ENCODE measurements around the gene CYTH3. TPM values are rescaled to one million over a fixed set of nuclear protein-coding genes. Genes with fewer than 3 reads are reported as not detected.

CYTH3 gene, protein sequence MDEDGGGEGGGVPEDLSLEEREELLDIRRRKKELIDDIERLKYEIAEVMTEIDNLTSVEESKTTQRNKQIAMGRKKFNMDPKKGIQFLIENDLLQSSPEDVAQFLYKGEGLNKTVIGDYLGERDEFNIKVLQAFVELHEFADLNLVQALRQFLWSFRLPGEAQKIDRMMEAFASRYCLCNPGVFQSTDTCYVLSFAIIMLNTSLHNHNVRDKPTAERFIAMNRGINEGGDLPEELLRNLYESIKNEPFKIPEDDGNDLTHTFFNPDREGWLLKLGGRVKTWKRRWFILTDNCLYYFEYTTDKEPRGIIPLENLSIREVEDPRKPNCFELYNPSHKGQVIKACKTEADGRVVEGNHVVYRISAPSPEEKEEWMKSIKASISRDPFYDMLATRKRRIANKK
- total RNA-seq (2022) (47.2 and 73.4 TPM in 2 replicates), Bru-seq, nascent RNA (percentile 85 among the genes with signal in this experiment), BruChase-seq, experiment 1, labeled RNA remaining after a 6-hour chase (percentile 91 among the genes with signal in this experiment), BruChase-seq, experiment 2, labeled RNA remaining after a 2-hour chase (percentile 91 among the genes with signal in this experiment)
- long read RNA-seq, full-length matches to known transcripts: 23 of 38 reads
- long read RNA-seq, partial matches to known transcripts: 4 of 38 reads
- long read RNA-seq, other reads (novel, unspliced or antisense): 11 of 38 reads

- BruUV-seq (replicated peaks): no TSS peak
- peaks cover 33% of the 10 kb centered on the region for H3K36me3 Mint-ChIP-seq (ENCODE audit: insufficient read depth, unreplicated experiment)
- CTCF ChIA-PET: interaction anchor here (1.4 to 1.8 kb wide), 2 partner anchors 9 to 10 kb away, joined by 5 to 12 read pairs; no protein-coding TSS in a partner anchor
- DNase-seq: peak; percentile 97
- peaks cover 70% of the 10 kb centered on the region for H3K4me1 Mint-ChIP-seq (ENCODE audit: low read depth, unreplicated experiment)
- peak within 1 kb of the TSS; percentile 89 for H3K27ac Mint-ChIP-seq (ENCODE audit: unreplicated experiment)
- no peaks in the 10 kb centered on the region for H3K27me3 Mint-ChIP-seq (ENCODE audit: unreplicated experiment)
- no peak for TF ChIP-seq CTCF (IDR thresholded peaks at IDR 0.05; ENCODE audit: unreplicated experiment)
- intact Hi-C loops (cut with micrococcal nuclease; ENCODE audit: unreplicated experiment): loop anchor here (5.0 kb wide), 3 partner anchors 35 to 110 kb away; no protein-coding TSS in a partner anchor
- H3K4me3 Mint-ChIP-seq (ENCODE audit: low read depth, unreplicated experiment): peak within 1 kb of the TSS; percentile 99
- H3K9me3 Mint-ChIP-seq (ENCODE audit: low read depth, unreplicated experiment): no peaks in the 10 kb centered on the region
Observed at GRCh38 chr7:6272481-6273323, at the start of gene CYTH3. CYTH3 (minus strand) TSS chr7:6272624; CDS start chr7:6272507, 117 bp downstream.

GRCh38 chr7:6320791-6321190 is 48.4 kb upstream of the CYTH3 start:
- no peak overlapping the region for H3K4me3 Mint-ChIP-seq (ENCODE audit: low read depth, unreplicated experiment)
- BruUV-seq (replicated peaks): no TSS peak
- CTCF ChIA-PET: interaction anchor here (0.7 kb wide), 1 partner anchor 227 kb away, joined by 3 read pairs; no protein-coding TSS in a partner anchor
- no peaks in the 10 kb centered on the region for H3K36me3 Mint-ChIP-seq (ENCODE audit: insufficient read depth, unreplicated experiment)
- peaks cover 8% of the 10 kb centered on the region for H3K4me1 Mint-ChIP-seq (ENCODE audit: low read depth, unreplicated experiment)
- no peak overlapping the region for H3K27ac Mint-ChIP-seq (ENCODE audit: unreplicated experiment)
- no peaks in the 10 kb centered on the region for H3K27me3 Mint-ChIP-seq (ENCODE audit: unreplicated experiment)
- intact Hi-C loops (cut with micrococcal nuclease; ENCODE audit: unreplicated experiment): loop anchor here (5.0 to 10.0 kb wide), 2 partner anchors 143 to 466 kb away; no protein-coding TSS in a partner anchor
- no peak for DNase-seq
- H3K9me3 Mint-ChIP-seq (ENCODE audit: low read depth, unreplicated experiment): no peaks in the 10 kb centered on the region
- no peak for TF ChIP-seq CTCF (IDR thresholded peaks at IDR 0.05; ENCODE audit: unreplicated experiment)

GRCh38 chr7:6317797-6318438 is 45.5 kb upstream of the CYTH3 start:
- Mint-ChIP-seq H3K4me3 (ENCODE audit: low read depth, unreplicated experiment) (no peak overlapping the region), H3K27ac (ENCODE audit: unreplicated experiment) (no peak overlapping the region), H3K9me3 (ENCODE audit: low read depth, unreplicated experiment) (no peaks in the 10 kb centered on the region), H3K36me3 (ENCODE audit: insufficient read depth, unreplicated experiment) (no peaks in the 10 kb centered on the region), H3K27me3 (ENCODE audit: unreplicated experiment) (no peaks in the 10 kb centered on the region), H3K4me1 (ENCODE audit: low read depth, unreplicated experiment) (peaks cover 2% of the 10 kb centered on the region)
- CTCF ChIA-PET: no interaction called here
- no peak for DNase-seq
- intact Hi-C loops (cut with micrococcal nuclease; ENCODE audit: unreplicated experiment): no loop called here
- no TSS peak for BruUV-seq (replicated peaks)
- TF ChIP-seq CTCF (IDR thresholded peaks at IDR 0.05; ENCODE audit: unreplicated experiment): no peak

DNA sequence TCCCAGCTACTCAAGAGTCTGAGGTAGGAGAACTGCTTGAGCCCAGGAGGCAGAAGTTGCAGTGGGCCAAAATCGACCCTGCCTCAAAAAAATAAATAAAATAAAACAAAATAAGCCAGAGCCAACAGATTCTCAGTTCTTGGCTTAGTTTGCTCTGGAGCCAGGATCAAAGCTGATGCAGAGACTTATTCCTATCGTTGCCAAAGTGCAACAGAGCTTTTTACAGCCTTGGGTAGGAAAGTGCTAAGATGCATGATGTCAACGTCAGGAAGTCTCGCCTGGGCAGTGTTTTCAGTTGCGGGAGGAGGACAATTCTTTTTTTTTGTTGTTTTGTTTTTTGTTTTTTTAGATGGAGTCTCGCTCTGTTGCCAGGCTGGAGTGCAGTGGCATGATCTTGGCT is 43.8 kb upstream of the CYTH3 start:
- intact Hi-C loops (cut with micrococcal nuclease; ENCODE audit: unreplicated experiment): no loop called here

More for the DNA sequence above, 43.8 kb upstream of the CYTH3 start:
- BruUV-seq (replicated peaks): no TSS peak
- Mint-ChIP-seq H3K36me3 (ENCODE audit: insufficient read depth, unreplicated experiment) (no peaks in the 10 kb centered on the region), H3K4me1 (ENCODE audit: low read depth, unreplicated experiment) (no peaks in the 10 kb centered on the region), H3K9me3 (ENCODE audit: low read depth, unreplicated experiment) (no peaks in the 10 kb centered on the region), H3K4me3 (ENCODE audit: low read depth, unreplicated experiment) (no peak overlapping the region), H3K27me3 (ENCODE audit: unreplicated experiment) (no peaks in the 10 kb centered on the region), H3K27ac (ENCODE audit: unreplicated experiment) (no peak overlapping the region)
- CTCF ChIA-PET: interaction anchor here (0.5 kb wide), 1 partner anchor 99 kb away, joined by 4 read pairs; no protein-coding TSS in a partner anchor
- TF ChIP-seq CTCF (IDR thresholded peaks at IDR 0.05; ENCODE audit: unreplicated experiment): no peak
- no peak for DNase-seq
